ENCODE data around the gene SEPTIN1.
A peak's percentile ranks its signal among the peaks of the same experiment; 100 is the strongest.
"Not testable (repeated sequence)": the region's sequence is repeated elsewhere in the genome, so short reads cannot be mapped to it uniquely, and the experiment has no call there.

Gene SEPTIN1

DNA sequence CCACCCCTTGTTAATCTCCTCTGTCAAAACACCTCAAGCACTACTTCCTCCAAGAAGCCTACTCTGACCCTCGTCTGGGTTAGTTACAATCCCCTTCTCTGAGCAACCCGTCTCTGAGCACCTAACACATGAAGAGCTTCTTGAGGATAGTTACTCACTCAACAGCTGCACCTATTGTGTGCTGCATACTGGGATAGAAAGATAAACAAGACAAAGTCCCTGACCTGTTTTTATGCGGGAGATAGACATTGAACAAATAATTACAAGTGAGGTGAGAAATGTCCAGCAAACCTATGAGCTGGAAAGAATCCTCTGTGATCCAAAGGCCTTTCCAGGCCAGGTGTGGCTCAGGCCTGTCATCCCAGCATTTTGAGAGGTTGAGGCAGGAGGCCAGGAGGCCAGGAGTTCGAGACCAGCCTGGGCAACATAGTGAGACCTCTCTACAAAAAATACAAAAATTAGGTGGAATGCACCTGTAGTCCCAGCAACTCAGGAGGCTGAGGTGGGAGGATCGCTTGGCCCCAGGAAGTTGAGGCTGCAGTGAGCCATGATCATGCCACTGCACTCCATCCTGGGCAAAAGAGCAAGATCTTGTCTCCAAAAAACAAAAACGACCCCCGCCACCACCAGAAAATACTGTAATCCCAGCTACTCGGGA is 19.5 kb upstream of the SEPTIN1 start:
- DNase-seq = no peak

DNA sequence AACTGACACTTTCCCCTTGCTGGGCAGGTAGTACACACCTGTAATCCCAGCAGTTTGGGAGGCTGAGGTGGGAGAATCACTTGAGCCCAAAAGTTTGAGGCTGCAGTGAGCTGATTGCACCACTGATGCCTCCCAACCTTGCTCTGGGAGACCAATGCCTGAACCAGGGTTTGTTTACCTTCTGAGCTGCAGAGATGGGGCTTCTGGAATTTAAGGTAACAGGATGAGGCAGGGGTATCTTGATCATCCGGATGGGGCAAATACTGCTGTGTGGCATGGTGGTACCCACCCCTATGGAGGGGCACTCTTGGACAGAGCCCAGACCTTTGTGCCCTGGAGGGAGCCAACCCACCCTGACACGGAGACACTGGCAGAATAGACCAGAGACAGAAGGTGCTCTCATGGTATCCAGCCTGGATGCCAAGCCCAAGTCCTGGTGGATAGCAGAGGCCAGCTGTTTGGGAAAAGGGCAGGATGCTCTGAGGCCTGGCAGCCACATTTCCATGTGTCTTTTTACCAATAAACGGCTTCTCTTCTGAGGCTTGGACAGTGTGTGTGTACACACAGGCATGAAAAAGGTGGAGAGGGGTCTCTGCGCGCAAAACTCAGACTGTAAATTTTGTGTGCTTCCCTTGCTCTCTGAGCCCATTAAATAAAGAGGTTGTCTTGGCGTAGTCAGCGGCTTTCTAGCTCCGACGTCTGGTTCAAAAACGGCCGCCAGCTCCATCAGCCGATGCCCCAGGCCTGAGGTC is 17.2 kb upstream of the SEPTIN1 start:
- peak; percentile 50 for DNase-seq

DNA sequence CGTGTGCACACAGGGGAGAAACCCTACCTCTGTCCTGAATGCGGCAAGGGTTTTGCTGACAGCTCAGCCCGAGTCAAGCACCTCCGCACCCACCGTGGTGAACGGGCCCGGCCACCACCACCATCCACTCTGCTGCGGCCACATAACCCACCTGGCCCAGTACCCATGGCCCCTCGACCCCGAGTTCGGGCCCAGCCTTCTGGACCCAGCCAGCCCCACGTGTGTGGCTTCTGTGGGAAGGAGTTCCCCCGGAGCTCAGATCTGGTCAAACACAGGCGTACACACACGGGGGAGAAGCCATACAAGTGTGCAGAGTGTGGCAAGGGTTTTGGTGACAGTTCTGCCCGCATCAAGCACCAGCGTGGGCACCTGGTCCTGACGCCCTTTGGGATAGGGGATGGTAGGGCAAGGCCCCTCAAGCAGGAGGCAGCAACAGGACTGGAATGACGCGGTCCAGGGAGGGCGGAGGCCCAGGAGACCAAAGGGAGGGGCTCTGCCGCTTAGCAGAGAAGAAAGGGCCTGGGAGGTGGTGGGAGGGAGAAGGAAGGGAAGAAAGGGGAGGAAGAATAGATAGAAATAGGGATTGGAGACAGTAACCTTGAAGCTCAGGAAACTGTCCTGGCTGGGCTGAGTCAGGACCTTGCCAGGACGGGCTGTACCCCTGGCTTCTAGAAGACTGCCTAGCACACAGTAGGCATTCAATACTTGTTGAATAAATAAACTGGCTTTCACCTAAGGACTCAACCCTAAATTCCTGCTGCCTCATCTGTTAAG is 16.5 kb upstream of the SEPTIN1 start:
- DNase-seq = no peak

DNA sequence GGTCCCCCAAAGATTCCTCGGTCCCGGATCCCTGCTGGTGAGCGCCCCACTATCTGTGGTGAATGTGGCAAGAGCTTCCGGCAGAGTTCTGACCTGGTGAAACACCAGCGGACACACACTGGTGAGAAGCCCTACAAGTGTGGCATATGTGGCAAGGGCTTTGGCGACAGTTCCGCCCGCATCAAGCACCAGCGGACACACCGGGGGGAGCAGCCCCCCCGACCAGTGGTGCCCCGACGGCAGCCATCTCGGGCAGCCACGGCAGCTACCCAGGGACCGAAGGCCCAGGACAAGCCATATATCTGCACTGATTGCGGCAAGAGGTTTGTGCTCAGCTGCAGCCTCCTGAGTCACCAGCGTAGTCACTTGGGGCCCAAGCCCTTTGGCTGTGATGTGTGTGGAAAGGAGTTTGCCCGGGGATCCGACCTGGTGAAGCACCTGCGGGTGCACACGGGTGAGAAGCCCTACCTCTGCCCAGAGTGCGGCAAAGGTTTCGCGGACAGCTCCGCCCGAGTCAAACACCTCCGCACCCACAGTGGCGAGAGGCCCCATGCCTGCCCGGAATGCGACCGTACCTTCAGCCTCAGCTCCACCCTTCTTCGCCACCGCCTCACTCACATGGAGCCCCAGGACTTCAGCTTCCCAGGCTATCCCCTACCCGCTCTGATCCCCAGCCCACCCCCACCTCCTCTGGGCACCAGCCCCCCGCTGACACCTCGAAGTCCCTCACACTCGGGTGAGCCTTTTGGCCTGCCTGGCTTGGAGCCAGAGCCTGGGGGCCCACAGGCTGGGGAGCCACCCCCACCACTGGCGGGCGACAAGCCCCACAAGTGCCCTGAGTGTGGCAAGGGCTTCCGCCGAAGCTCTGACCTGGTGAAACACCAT is 15.7 kb upstream of the SEPTIN1 start:
- no peak for DNase-seq

DNA sequence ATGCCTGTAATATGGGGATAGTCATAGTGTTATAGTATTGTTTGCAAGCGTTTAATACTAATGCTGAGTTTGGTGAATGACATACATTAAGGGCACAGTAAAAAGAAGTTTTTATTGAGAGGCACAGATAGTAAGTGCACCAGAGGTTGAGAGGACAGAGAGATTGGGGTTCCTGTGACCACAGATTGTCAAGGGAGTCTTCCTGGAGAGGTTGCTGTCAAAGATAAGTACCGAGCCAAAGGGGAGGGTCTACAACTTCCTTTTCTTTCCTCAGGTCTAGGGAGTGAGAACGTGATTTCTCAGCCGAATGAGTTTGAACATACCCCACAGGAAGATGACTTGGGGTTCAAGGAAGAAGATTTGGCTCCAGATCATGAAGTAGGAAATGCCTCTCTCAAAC is 14.7 kb upstream of the SEPTIN1 start:
- DNase-seq = no peak

DNA sequence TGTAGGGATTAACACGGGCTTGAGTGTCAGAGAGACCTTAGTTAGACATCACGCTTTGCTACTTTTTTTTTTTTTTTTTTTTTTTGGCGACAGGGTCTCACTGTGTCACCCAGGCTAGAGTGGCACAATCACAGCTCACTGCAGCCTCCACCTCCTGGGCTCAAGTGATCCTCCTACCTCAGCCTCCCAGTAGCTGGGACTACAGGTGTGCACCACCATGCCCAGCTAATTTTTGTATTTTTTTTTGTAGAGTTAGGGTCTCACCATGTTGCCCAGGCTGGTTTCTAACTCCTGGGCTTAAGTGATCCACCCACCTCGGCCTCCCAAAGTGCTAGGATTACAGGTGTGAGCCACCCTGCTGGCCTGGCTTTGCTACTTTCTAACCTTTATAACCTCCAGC is 14.3 kb upstream of the SEPTIN1 start:
- DNase-seq = not testable (repeated sequence)

DNA sequence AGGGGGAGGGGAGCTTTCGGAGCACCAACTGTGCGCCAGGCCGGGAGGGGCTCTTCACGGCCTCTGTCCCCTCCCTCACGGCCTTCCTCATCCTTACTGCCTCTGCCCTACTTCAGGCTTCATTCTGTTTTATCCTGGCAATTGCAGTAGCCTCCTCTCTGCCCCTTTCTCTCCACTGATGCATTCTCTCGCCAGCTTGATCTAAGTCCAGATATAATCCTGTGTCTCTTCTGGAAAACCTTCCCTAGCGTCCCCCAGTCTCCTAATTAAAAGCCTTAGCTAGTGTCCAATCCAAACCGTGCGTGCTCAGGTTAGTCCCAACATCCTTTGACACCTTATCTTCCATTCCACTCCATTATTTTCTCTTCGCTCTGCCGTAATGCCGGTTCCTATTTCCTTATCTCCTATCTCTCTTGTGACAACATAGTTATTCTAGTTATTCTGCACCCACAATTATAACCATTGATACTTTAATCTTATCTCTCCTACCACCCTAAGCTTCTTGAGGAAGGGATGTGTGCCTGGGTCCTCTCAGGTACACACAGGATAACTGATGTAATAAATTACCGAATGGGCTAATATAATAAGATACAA is 13.7 kb upstream of the SEPTIN1 start:
- peak; percentile 60 for DNase-seq

DNA sequence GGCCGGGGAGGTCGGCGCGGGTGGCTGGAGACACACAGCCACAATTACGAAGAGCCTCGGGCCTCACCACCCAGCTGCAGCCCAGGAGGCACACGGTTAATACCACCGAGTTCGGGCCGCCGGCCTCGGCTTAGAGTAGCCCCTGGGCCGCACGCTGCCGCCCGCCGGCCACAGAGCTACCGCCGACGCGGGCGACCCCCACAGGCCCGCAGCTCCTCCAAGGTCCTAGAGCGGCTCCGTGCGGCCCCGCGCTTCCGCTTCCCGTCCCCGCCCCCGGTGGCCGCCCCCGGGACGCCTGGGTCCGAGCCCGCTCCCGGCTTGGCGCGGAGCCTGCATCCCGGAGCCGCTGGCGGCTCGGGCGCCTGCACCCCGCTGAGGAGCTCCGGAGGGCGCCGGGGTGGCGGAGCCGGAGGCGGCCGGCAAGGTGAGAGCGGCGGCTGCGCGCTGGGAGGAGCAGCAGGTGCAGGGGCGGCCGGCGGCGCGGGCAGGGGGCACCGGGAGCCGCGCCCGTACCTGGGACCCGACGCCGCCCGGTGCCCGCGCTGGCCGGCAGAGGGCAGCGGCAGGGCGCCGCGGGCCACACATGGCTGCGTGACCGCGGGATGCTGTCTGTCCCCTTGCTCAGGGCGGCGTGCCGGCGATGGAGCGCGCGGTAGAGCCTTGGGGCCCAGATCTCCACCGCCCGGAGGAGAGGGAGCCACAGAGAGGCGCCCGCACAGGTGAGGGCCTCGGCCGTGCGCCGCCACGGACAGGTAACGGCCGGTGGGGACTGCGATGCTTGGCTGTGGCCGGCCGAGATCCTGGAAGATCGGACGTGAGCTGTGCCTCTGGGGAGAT is 13.0 kb upstream of the SEPTIN1 start, which contains the start of gene ZNF48:
Gene ZNF48 (plus strand): TSS at position 266 of the 837 bp plus-strand sequence. CDS start 375 bp downstream, at position 641.
- peak; percentile 93 for DNase-seq

DNA sequence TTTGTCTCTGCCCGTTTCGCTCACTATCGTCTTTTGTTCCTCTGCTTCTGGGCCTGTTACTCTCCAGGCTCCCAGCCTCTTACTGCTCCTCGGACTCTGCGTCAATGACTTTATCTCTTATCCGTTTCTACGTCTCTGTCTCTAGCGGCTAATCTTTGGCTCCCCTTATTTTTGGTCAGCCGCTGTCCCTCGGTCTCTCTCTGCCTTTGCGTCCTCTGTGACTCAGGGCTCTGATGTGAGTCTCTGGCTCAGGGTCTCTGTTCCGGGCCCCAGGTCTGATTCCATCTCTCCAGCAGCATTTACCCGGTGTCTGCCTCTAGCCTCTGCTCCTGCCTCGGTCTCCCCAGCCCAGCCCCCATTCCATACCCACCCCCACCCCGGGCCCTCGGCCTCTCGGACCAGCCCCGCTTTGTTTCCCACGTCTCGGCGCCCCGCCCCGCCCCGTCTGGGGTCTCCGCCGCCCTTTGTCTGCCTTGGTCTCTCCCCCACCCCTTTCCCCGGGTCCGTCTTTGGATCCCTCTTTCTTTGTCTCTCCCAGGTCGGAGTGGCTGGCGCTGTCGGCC is 12.3 kb upstream of the SEPTIN1 start:
- DNase-seq = peak; percentile 53

DNA sequence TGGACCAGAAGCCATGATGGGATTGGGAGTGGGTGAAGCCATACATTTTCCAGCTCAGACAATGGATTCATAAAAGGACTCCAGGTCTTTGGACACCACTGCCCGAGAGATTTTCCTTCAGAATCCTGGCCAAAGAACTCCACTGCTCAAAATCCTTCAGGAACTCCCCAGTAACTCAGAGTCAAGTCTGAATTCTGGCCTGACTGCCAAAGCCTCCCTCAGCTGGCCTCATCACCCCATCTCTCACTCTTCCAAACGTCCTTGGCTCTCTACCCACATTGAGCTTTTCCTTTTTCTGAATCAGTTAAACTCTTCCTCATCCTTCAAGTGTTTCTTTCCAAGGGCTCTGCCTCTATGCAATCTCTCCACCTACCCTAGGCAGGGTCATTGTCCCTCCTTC is 1.2 kb upstream of the SEPTIN1 start:
- no peak for DNase-seq

DNA sequence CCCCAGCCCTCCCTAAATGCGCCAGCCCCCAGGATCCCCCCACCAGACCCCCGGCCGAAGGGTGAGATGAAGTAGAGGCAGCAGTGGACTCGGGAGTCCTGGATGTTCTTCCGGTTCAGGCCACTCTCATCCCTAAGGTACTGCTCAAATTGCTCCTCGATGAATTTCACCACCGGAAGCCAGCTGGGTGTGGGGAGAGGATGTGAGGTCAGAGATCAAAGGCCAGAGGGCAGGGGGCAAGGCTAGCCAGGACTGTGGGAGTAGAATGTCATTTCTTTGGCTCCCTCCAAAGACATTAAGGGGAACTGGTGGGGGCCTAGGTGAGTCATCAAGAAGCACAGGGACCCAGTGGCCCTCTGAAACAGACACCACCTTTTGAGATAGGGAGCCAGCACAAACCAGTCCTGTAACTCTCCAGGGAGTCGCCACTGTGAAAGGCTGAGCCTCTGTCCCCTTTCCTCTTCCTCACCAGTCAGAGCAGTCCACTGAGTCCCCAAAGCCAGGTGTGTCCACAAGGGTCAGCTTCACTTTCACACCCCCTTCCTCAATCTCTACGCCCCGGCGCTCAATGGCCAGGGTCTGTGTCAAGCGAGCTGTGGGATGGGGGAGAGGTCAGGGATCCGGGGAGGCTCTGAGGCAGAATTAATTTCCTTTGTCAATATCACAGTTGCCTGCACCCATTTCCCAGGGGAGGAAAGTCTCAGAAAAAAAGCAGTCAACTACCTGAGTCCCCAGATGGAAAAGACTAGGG is 895 bp downstream of the SEPTIN1 start:
- no peak for DNase-seq

DNA sequence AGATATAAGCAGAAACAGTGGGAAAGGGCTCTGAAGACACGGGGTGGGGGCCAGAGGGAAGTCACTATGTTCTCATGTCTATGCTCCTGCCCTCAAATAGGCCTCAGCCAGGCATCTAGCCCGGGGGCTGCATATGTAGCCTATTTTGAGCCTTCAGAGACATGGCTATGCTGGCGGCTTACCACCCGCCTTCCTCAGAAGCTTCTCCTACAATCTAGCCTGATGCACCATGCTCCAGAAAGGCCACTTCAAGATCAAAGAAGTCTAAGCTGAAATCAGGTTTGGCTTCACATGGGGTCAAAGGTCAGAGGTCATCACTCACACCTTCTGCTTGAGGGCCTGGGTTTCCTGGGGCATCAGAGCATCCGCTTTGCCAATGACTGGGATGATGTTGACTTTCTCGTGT is 1.6 kb downstream of the SEPTIN1 start:
- no peak for DNase-seq

DNA sequence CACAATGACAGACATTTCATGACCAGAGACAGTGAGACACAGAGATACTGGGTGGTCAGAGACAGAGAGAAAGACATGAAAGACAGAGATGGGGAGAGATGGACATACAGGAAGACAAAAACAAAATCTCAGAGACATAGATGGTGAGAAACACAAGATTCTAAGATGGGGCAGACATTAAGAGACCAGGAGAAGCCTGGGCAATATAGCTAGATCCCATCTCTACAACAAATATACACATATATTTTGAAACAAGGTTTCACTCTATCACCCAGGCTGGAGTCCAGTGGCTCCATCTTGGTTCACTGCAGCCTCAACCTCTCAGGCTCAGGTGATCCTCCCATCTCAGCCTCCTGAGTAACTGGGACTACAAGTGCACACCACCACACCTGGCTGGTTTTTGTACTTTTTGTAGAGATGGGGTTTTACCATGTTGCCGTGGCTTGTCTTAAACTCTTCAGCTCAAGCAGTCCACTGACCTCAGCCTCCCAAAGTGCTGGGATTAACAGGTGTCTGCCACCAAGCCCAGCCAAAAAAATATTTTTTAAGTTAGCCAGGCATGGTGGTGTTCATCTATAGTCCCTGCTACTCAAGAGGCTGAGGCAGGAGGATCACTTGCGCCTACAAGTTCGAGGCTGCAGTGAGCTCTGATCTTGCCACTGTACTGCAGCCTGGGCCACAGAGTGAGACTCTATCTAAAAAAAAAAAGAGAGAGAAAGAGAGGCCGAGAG is 2.1 kb downstream of the SEPTIN1 start:
- DNase-seq = no peak

DNA sequence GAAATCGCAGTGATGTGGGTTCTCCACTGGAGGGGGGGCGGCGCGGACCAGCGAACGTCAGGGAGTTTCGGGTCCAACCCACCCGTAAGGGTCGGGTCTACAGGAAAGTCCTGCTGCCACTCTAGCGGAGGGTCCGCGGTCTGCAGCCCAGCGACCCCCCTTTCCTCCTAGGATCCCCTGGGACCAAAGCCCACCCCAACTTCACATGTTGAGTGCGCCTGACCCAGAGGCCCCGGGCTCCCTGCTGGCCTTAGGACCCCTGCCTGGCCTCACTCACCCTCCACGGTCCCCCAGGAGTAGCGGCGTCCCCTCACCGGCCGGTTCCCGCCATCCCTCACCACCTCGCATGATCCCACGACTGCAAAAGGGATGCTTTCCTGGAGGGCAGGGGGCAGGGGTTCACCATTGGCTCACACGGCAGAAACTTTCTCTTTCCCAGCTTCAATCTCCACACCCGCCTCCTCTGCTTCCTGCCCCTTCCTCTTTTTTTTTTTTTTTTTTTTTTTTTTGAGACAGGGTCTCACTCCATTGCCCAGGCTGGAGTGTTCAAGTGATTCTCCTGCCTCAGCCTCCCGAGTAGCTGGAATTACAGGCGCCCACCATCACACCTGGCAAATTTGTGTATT is 3.1 kb downstream of the SEPTIN1 start:
- DNase-seq = no peak

DNA sequence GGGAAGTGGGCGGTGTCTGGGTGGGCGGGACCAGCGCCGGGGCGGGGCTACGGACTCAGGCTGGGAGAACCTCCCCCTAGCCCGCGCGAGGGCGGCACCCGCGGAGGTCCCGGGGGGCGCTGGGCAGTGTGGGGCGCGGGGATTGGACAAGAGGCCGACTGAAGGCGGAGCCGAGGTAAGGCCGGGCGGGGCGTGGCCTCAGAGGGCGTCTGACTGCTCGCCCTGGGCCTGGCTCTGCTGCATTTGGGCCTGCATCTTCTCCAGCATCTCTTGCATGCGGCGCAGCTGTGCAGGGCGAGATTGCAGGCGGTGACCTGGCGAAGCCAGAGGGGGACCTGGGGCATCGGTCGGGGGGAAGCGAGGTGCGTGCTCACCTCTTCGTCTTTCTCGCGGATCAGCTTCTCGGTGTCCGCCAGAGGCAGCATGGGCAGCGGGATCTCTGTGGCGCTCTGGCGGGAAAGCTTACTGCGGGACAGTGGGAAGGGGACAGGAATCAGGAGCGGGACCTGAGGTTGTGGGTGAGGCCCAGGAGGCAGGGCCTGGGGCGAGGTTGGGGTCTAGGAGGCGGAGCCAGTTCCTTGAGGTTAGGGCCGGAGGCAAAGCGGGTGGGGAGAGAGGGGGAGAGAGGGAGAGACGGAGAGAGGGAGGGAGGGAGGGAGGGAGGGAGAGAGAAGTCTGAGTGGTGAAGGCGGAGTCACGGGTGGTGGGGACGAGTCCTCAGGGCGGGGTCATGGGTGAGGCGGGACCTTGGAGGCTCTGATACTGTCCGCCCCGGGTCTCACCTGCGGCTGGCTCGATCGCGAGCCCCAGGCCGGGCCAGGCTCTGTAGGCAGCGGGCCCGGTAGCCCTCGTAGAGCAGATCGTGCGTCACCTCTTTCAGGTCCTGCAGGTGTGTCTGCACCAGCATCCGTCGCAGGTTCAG is 3.9 kb downstream of the SEPTIN1 start:
- DNase-seq = peak; percentile 98

DNA sequence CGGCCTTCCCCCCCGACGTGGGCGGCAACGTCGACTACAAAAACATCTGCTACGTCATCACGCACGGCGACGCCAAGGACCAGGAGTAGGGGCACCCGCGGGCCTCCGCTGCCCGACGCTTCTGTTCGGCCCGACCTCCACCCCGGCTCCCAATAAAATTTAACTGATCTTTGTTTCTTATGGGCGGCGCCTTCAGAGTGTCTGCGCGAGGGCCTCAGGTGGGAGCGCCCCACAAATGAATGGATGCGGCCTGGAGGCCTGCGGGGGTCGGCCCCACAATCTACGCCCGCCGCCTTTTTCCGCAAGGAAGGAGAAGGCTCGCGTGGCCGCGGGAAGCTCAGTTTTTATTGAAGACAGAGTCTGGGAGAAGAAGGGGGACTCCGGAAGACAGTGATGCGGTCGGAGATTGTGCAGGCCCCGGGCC is 4.5 kb downstream of the SEPTIN1 start:
- DNase-seq = peak; percentile 87

DNA sequence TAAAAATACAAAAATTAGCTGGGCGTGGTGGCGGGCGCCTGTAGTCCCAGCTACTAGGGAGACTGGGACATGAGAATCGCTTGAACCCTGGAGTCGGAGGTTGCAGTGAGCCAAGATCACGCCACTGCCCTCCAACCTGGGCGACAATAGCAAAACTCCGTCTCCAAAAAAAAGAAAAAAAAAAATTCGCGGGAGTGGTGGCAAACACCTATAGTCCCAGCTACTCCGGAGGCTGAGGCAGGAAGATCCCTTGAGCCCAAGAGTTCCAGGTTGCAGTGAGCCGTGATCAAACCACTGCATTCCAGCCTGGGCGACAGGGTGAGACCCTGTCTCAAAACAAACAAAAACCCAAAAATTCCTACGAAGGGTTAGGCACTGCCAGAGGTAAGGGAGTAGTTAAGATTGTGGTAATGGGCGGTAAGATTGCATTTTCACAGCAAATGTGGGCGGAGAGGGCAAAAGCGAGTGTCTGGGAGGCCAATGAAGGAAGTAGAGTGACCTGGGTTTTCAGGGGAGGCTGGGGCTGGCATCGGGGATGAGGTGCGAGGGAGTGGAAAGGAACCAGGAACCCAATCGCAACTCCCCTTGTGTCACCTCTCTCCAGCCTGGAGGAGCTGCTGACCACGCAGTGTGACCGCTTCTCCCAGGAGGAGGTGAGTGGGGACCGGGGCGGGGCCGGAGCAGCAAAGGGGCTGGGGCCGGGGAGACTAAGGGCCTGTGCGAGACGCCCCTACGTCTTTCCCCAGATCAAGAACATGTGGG is 5.1 kb downstream of the SEPTIN1 start:
- DNase-seq = no peak
